GM18867 (cell line): ENCODE data around the gene LRP8.

ENCODE experiments used
- ATAC-seq: cut with Tn5 transposase; IDR thresholded peaks from one replicate; pipeline ENCODE4 v1.9.1; 2021; ENCODE audit warnings: mild to moderate bottlenecking, moderate library complexity; ENCODE audit not compliant: unreplicated experiment

The LRP8 gene

GRCh38 chr1:53324321-53324720 lies 3.5 kb downstream of the LRP8 start:
- ATAC-seq = no peak

- no peak for ATAC-seq
Observed at GRCh38 chr1:53323316-53323715, 4.6 kb downstream of the LRP8 start.

GRCh38 chr1:53321776-53322602 lies 5.9 kb downstream of the LRP8 start:
- ATAC-seq = no peak

GRCh38 chr1:53321366-53321765 lies 6.5 kb downstream of the LRP8 start:
- ATAC-seq = no peak

- ATAC-seq = no peak
Observed at GRCh38 chr1:53320646-53321045, 7.2 kb downstream of the LRP8 start.

- no peak for ATAC-seq
Observed at GRCh38 chr1:53319296-53320101, 8.4 kb downstream of the LRP8 start.

GRCh38 chr1:53317646-53318539 lies 10.0 kb downstream of the LRP8 start:
- no peak for ATAC-seq

- ATAC-seq = no peak
Observed at GRCh38 chr1:53316766-53317581, 10.9 kb downstream of the LRP8 start.

- ATAC-seq = no peak
Observed at GRCh38 chr1:53316424-53316765, 11.5 kb downstream of the LRP8 start.

- ATAC-seq = no peak
Observed at GRCh38 chr1:53315456-53316423, 12.1 kb downstream of the LRP8 start.

GRCh38 chr1:53315046-53315445 lies 12.8 kb downstream of the LRP8 start:
- ATAC-seq = no peak

- no peak for ATAC-seq
Observed at GRCh38 chr1:53314606-53315005, 13.3 kb downstream of the LRP8 start.

- no peak for ATAC-seq
Observed at GRCh38 chr1:53314096-53314495, 13.8 kb downstream of the LRP8 start.

GRCh38 chr1:53313556-53313955 lies 14.3 kb downstream of the LRP8 start:
- no peak for ATAC-seq

GRCh38 chr1:53311702-53312305 lies 16.1 kb downstream of the LRP8 start:
- no peak for ATAC-seq

- ATAC-seq = no peak
Observed at GRCh38 chr1:53310847-53311681, 16.8 kb downstream of the LRP8 start.

GRCh38 chr1:53309802-53310201 lies 18.1 kb downstream of the LRP8 start:
- no peak for ATAC-seq

GRCh38 chr1:53308506-53308905 lies 19.4 kb downstream of the LRP8 start:
- no peak for ATAC-seq
